OCI-LY1 (cell line): Measurements from ENCODE around the gene FKRP.

Experiments used
- H2AFZ ChIP-seq: fragments of 200-600 bp; sonication (generic), shearing (Covaris generic); 2 replicates; pipeline ENCODE4 v1.6.0; 2014; ENCODE audit warnings: antibody characterized with exemption, mild to moderate bottlenecking, low read length
- H3F3A ChIP-seq: fragments of 200-600 bp; sonication (generic), shearing (Covaris generic); 2 replicates; pipeline ENCODE4 v1.6.0; 2014; ENCODE audit warnings: mild to moderate bottlenecking, antibody characterized with exemption, low read length, moderate library complexity; ENCODE audit not compliant: insufficient read depth
- H3K27ac ChIP-seq: fragments of 200-600 bp; sonication (generic); 2 replicates; pipeline ENCODE4 v1.5.1; 2014; ENCODE audit warnings: low read length, mixed run types, mild to moderate bottlenecking, low read depth; ENCODE audit not compliant: poor library complexity, severe bottlenecking
- H3K27me3 ChIP-seq: fragments of 200-600 bp; sonication (generic); 2 replicates; pipeline ENCODE4 v1.6.0; 2014; ENCODE audit warnings: antibody characterized with exemption, mild to moderate bottlenecking, low read length, moderate library complexity; ENCODE audit not compliant: insufficient read depth
- H3K36me3 ChIP-seq: fragments of 200-600 bp; sonication (generic); 2 replicates; pipeline ENCODE4 v1.6.1; 2014; ENCODE audit warnings: mild to moderate bottlenecking, antibody characterized with exemption, low read length, moderate library complexity, mixed read lengths; ENCODE audit not compliant: insufficient read depth
- H3K4me1 ChIP-seq: fragments of 200-600 bp; sonication (generic); 2 replicates; pipeline ENCODE4 v1.5.1; 2014; ENCODE audit warnings: mild to moderate bottlenecking, low read length, moderate library complexity; ENCODE audit not compliant: insufficient read depth, severe bottlenecking
- H3K4me2 ChIP-seq: fragments of 200-600 bp; sonication (generic), shearing (Covaris generic); 2 replicates; pipeline ENCODE4 v1.6.1; 2014; ENCODE audit warnings: low read length
- H3K4me3 ChIP-seq: fragments of 200-600 bp; sonication (generic); 2 replicates; pipeline ENCODE4 v1.5.1; 2014; ENCODE audit warnings: low read length, low read depth, mild to moderate bottlenecking, mixed read lengths; ENCODE audit not compliant: poor library complexity, severe bottlenecking
- H3K79me2 ChIP-seq: fragments of 200-600 bp; shearing (Covaris generic); 2 replicates; pipeline ENCODE4 v1.6.1; 2016; ENCODE audit warnings: mixed run types, low read length, mixed read lengths; ENCODE audit not compliant: insufficient read depth
- H3K9ac ChIP-seq: fragments of 200-600 bp; sonication (generic), shearing (Covaris generic); 2 replicates; pipeline ENCODE4 v1.6.1; 2014; ENCODE audit warnings: mild to moderate bottlenecking, low read length, mixed read lengths
- H3K9me2 ChIP-seq: fragments of 200-600 bp; sonication (generic), shearing (Covaris generic); 2 replicates; pipeline ENCODE4 v1.6.1; 2014; ENCODE audit warnings: low read depth, mild to moderate bottlenecking, low read length, mixed read lengths
- H3K9me3 ChIP-seq: fragments of 200-600 bp; shearing (Covaris generic); 2 replicates; pipeline ENCODE4 v1.6.1; 2014; ENCODE audit warnings: low read length, mixed read lengths
- H4K20me1 ChIP-seq: fragments of 200-600 bp; sonication (generic), shearing (Covaris generic); 2 replicates; pipeline ENCODE4 v1.6.0; 2016; ENCODE audit warnings: mild to moderate bottlenecking, low read length; ENCODE audit not compliant: insufficient read depth
- EZH2 ChIP-seq: fragments of 200-600 bp; sonication (generic), shearing (Covaris generic); IDR thresholded peaks from 2 replicates; pipeline ENCODE4 v1.8.0; 2017; ENCODE audit warnings: borderline replicate concordance, mixed run types, mild to moderate bottlenecking, antibody characterized with exemption, low read length, moderate library complexity, mixed read lengths
- TF ChIP-seq, protein P1 (sequence below): fragments of 200-600 bp; sonication (generic), shearing (Covaris generic); IDR thresholded peaks from 2 replicates; pipeline ENCODE4 v1.5.1; 2017; ENCODE audit warnings: mild to moderate bottlenecking, antibody characterized with exemption, low read length, moderate library complexity, mixed read lengths

FKRP gene

DNA sequence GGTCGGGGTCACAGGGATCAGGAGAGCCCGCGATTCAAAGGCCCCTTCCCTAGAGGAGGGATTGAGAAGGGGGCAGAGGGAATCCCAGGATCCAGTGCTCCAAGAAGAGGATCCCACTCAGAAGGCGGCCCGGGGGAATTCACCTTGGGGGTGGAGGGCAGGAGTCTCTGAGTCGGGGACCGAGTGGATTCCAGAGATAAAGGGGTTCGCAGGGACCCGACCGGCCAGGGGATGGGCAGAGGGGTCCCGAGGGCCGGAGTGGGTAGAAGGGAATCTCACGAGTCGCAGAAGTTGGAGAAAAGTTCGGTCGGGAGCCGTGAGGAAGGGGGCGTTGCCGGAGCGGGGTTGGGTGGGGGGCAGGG lies 29.2 kb upstream of the FKRP start:
- H3K79me2 ChIP-seq: no peaks in the 10 kb centered on the region
- TF ChIP-seq, protein P1, sequence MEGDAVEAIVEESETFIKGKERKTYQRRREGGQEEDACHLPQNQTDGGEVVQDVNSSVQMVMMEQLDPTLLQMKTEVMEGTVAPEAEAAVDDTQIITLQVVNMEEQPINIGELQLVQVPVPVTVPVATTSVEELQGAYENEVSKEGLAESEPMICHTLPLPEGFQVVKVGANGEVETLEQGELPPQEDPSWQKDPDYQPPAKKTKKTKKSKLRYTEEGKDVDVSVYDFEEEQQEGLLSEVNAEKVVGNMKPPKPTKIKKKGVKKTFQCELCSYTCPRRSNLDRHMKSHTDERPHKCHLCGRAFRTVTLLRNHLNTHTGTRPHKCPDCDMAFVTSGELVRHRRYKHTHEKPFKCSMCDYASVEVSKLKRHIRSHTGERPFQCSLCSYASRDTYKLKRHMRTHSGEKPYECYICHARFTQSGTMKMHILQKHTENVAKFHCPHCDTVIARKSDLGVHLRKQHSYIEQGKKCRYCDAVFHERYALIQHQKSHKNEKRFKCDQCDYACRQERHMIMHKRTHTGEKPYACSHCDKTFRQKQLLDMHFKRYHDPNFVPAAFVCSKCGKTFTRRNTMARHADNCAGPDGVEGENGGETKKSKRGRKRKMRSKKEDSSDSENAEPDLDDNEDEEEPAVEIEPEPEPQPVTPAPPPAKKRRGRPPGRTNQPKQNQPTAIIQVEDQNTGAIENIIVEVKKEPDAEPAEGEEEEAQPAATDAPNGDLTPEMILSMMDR: no peak
- TF ChIP-seq EZH2: no peak

GRCh38 chr19:46717034-46717715 lies 28.7 kb upstream of the FKRP start, which contains the start of gene PRKD2:
Gene PRKD2 (minus strand): TSS chr19:46717114. CDS start chr19:46716370, 744 bp downstream.
- Histone ChIP-seq H3K27me3 (no peaks in the 10 kb centered on the region), H3K9me2 (no peaks in the 10 kb centered on the region), H3K4me3 (peak within 1 kb of the TSS; percentile 89), H3K36me3 (peaks cover 23% of the 10 kb centered on the region; the same call in 1 of the 2 replicates), H3F3A (0 out of 2 replicates have a peak, but pooled peaks cover 5% of the 10 kb centered on the region), H3K4me1 (peaks cover 67% of the 10 kb centered on the region), H3K27ac (peak within 1 kb of the TSS; percentile 86), H4K20me1 (no peaks in the 10 kb centered on the region), H3K4me2 (peak within 1 kb of the TSS; percentile 97), H3K9ac (peak within 1 kb of the TSS; percentile 87), H2AFZ (no peak within 1 kb of the TSS), H3K79me2 (no peaks in the 10 kb centered on the region), H3K9me3 (no peaks in the 10 kb centered on the region)
- TF ChIP-seq, protein P1: no peak
- no peak for TF ChIP-seq EZH2

More for the DNA sequence above, 29.2 kb upstream of the FKRP start:
- Histone ChIP-seq H3K36me3 (peaks cover 18% of the 10 kb centered on the region; the same call in 1 of the 2 replicates), H3K4me1 (peaks cover 64% of the 10 kb centered on the region), H3K9ac (peak overlapping the region; percentile 87), H3K27me3 (no peaks in the 10 kb centered on the region), H4K20me1 (no peaks in the 10 kb centered on the region), H3K9me2 (no peaks in the 10 kb centered on the region), H3K4me3 (peak overlapping the region; percentile 89), H2AFZ (no peak overlapping the region), H3K9me3 (no peaks in the 10 kb centered on the region), H3F3A (0 out of 2 replicates have a peak, but pooled peaks cover 5% of the 10 kb centered on the region), H3K27ac (peak overlapping the region; percentile 34), H3K4me2 (peak overlapping the region; percentile 97)

- Histone ChIP-seq H3K27ac (peak overlapping the region; percentile 82), H3K9me2 (no peaks in the 10 kb centered on the region), H3K9ac (peak overlapping the region; percentile 87; the same call in 1 of the 2 replicates), H3K4me3 (peak overlapping the region; percentile 89), H3K4me2 (peak overlapping the region; percentile 97), H4K20me1 (no peaks in the 10 kb centered on the region), H3K27me3 (no peaks in the 10 kb centered on the region), H3K36me3 (peaks cover 27% of the 10 kb centered on the region; the same call in 1 of the 2 replicates), H3F3A (0 out of 2 replicates have a peak, but pooled peaks cover 5% of the 10 kb centered on the region), H3K4me1 (peaks cover 72% of the 10 kb centered on the region), H2AFZ (no peak overlapping the region), H3K9me3 (no peaks in the 10 kb centered on the region), H3K79me2 (no peaks in the 10 kb centered on the region)
- no peak for TF ChIP-seq EZH2
- TF ChIP-seq, protein P1: no peak
Observed at GRCh38 chr19:46717716-46718143, 28.1 kb upstream of the FKRP start.
